Fibroblast of villous mesenchyme (primary cell): ENCODE data around the gene MLXIP. TPM values are rescaled to one million over a fixed set of nuclear protein-coding genes. Genes with fewer than 3 reads are reported as not detected.
"Not testable (repeated sequence)": the region's sequence is repeated elsewhere in the genome, so short reads cannot be mapped to it uniquely, and the experiment has no call there.

Source experiments
- DNase-seq: peaks from one replicate; pipeline ENCODE4 v3.0.0-alpha.2; 2010; ENCODE audit warnings: low read depth
- H3K4me3 ChIP-seq: 2 replicates; pipeline ENCODE4 v1.5.1; 2011; ENCODE audit warnings: low read depth, mild to moderate bottlenecking, low read length
- total RNA-seq: library from RNA; depleted of rRNA; stranded (reverse); fragments of >200 nt; gene quantifications from 2 replicates; pipeline ENCODE4 v1.2.3, GENCODE V29; 2012
- TF ChIP-seq, protein P1 (sequence below): IDR thresholded peaks from 2 replicates; pipeline ENCODE4 v1.5.1; 2012; ENCODE audit warnings: low read depth, mild to moderate bottlenecking, low read length; ENCODE audit not compliant: insufficient read depth

Gene MLXIP
- total RNA-seq, 1 donor, result 16.4 TPM

GRCh38 chr12:122054842-122055520 lies 23.6 kb upstream of the MLXIP start:
- TF ChIP-seq, protein P1, sequence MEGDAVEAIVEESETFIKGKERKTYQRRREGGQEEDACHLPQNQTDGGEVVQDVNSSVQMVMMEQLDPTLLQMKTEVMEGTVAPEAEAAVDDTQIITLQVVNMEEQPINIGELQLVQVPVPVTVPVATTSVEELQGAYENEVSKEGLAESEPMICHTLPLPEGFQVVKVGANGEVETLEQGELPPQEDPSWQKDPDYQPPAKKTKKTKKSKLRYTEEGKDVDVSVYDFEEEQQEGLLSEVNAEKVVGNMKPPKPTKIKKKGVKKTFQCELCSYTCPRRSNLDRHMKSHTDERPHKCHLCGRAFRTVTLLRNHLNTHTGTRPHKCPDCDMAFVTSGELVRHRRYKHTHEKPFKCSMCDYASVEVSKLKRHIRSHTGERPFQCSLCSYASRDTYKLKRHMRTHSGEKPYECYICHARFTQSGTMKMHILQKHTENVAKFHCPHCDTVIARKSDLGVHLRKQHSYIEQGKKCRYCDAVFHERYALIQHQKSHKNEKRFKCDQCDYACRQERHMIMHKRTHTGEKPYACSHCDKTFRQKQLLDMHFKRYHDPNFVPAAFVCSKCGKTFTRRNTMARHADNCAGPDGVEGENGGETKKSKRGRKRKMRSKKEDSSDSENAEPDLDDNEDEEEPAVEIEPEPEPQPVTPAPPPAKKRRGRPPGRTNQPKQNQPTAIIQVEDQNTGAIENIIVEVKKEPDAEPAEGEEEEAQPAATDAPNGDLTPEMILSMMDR, result no peak

GRCh38 chr12:122056406-122056805 lies 22.1 kb upstream of the MLXIP start:
- not testable (repeated sequence) for H3K4me3 ChIP-seq, DNase-seq

More at GRCh38 chr12:122054842-122055520, 23.6 kb upstream of the MLXIP start:
- no peak for DNase-seq
- no peak overlapping the region for H3K4me3 ChIP-seq

- TF ChIP-seq, protein P1, result no peak
- no peak for DNase-seq
- H3K4me3 ChIP-seq, result no peak overlapping the region
Observed at GRCh38 chr12:122057007-122057735, 21.4 kb upstream of the MLXIP start.

DNA sequence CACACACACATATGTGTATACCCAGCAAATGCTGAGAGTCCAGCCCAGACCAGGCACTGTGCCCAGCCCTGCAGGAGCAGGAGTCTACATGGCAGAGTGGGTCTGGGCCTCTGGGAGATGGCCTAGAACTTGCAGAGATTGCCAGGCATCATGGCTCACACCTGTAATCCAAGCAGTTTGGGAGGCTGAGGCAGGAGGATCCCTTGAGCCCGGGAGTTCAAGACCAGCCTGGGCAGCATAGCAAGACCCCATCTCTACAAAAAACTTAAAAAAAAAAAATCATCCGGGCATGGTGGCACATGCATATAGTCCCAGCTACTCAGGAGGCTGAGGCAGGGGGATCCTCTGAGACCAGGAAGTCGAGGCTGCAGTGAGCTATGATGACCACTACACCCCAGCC lies 20.8 kb upstream of the MLXIP start:
- TF ChIP-seq, protein P1, result no peak
- DNase-seq, result no peak
- H3K4me3 ChIP-seq, result no peak overlapping the region

GRCh38 chr12:122058549-122059149 lies 19.9 kb upstream of the MLXIP start:
- TF ChIP-seq, protein P1, result no peak
- no peak overlapping the region for H3K4me3 ChIP-seq
- DNase-seq, result no peak

- no peak for DNase-seq
- TF ChIP-seq, protein P1, result no peak
- H3K4me3 ChIP-seq, result no peak overlapping the region
Observed at GRCh38 chr12:122059203-122059960, 19.2 kb upstream of the MLXIP start.
